A549 (cell line): ENCODE results near the gene RSF1.

Experiments
- ATOH8 ChIP-seq: fragments of 250-450 bp; sonication (Bioruptor Pico); IDR thresholded peaks from 2 replicates; pipeline ENCODE4 v1.5.0; 2020; ENCODE audit warnings: low read depth, mild to moderate bottlenecking, moderate library complexity
- BHLHE40 ChIP-seq: IDR thresholded peaks from 2 replicates; pipeline ENCODE4 v1.6.1; 2012; ENCODE audit warnings: low read depth, low read length, inconsistent platforms
- CHD4 ChIP-seq: fragments of 200-600 bp; sonication (generic); IDR thresholded peaks from 2 replicates; pipeline ENCODE4 v1.6.1; 2016; ENCODE audit warnings: antibody characterized with exemption, mild to moderate bottlenecking, borderline replicate concordance
- CTCF ChIP-seq: fragments of >200 bp; sonication (Bioruptor Twin); formaldehyde crosslinking; IDR thresholded peaks from 3 replicates; pipeline ENCODE4 v1.5.1; 2016
- HOXA7 ChIP-seq: fragments of 250-450 bp; sonication (Bioruptor Pico); IDR thresholded peaks from 2 replicates; pipeline ENCODE4 v1.5.0; 2020; ENCODE audit warnings: mild to moderate bottlenecking, moderate library complexity
- MAX ChIP-seq: IDR thresholded peaks from 2 replicates; pipeline ENCODE4 v1.6.1; 2012
- NR3C1 ChIP-seq: fragments of >200 bp; sonication (Bioruptor Twin); formaldehyde crosslinking; IDR thresholded peaks from 3 replicates; pipeline ENCODE4 v1.6.1; 2017
- PBX3 ChIP-seq: IDR thresholded peaks from 2 replicates; pipeline ENCODE4 v1.6.1; 2012
- POLR2A ChIP-seq: IDR thresholded peaks from 2 replicates; pipeline ENCODE4 v1.6.1; 2012; ENCODE audit warnings: mild to moderate bottlenecking, low read length
- POLR2AphosphoS2 ChIP-seq: conservative IDR thresholded peaks from 2 replicates; pipeline ENCODE4 v1.6.1; 2012; ENCODE audit warnings: low read length, improper control_type of control experiment, inconsistent platforms
- SREBF2 ChIP-seq: fragments of 450-650 bp; IDR thresholded peaks from 2 replicates; pipeline ENCODE4 v1.6.1; 2014; ENCODE audit warnings: mild to moderate bottlenecking, moderate library complexity
- ZFP36 ChIP-seq: fragments of 450-650 bp; IDR thresholded peaks from 2 replicates; pipeline ENCODE4 v1.6.1; 2014; ENCODE audit warnings: borderline replicate concordance; ENCODE audit not compliant: partially characterized antibody

- TF ChIP-seq CTCF (no peak), ZFP36 (no peak), NR3C1 (no peak), MAX (no peak), POLR2A (no peak), SREBF2 (no peak), ATOH8 (CRISPR knock-in tag) (no peak), POLR2AphosphoS2 (no peak), HOXA7 (CRISPR knock-in tag) (no peak), CHD4 (no peak), PBX3 (no peak), BHLHE40 (no peak)
These were observed 88.4 kb downstream of the RSF1 start for GRCh38 chr11:77732143-77732542.
